Kidney (tissue), 22 donors: ENCODE measurements around the gene CYS1. TPM values are rescaled to one million over a fixed set of nuclear protein-coding genes. Genes with fewer than 3 reads are reported as not detected.

Experiments
- DNase-seq, 5 donors: peaks; one replicate each; pipeline ENCODE4 v3.0.0-alpha.2; 2013 to 2020
- FAIRE-seq: peaks from 2 replicates; lab custom pipeline; 2012; peaks lifted over from hg19 to GRCh38; lab: Jason Lieb, UNC
- H3K27ac ChIP-seq, 2 donors: one replicate each; pipeline ENCODE4 v1.7.0; 2013; ENCODE audit warnings: low read depth in 2 of 2, low read length in 2 of 2, inconsistent platforms in 1 of 2
- H3K27me3 ChIP-seq: one replicate; pipeline ENCODE4 v1.7.1; 2013; ENCODE audit warnings: low read length, inconsistent platforms; ENCODE audit not compliant: control insufficient read depth, insufficient read depth
- H3K36me3 ChIP-seq, 3 donors: one replicate each; pipeline versions ENCODE4 v1.7.0 to v1.7.1; 2013; ENCODE audit warnings: low read length in 3 of 3, control low read depth in 1 of 3, inconsistent platforms in 1 of 3; ENCODE audit not compliant: insufficient read depth in 3 of 3, control insufficient read depth in 2 of 3
- H3K4me1 ChIP-seq, 3 donors: one replicate each; pipeline versions ENCODE4 v1.7.0 to v1.7.1; 2013; ENCODE audit warnings: low read length in 3 of 3, inconsistent platforms in 1 of 3, low read depth in 1 of 3; ENCODE audit not compliant: control insufficient read depth in 2 of 3, insufficient read depth in 2 of 3
- H3K4me3 ChIP-seq, 3 donors: one replicate each; pipeline versions ENCODE4 v1.7.0 to v1.8.1; 2013; ENCODE audit warnings: low read length in 3 of 3, control low read depth in 1 of 3, inconsistent platforms in 1 of 3
- H3K9ac ChIP-seq, 3 donors: one replicate each; pipeline versions ENCODE4 v1.7.0 to v1.7.1; 2013; ENCODE audit warnings: low read length in 3 of 3, control low read depth in 1 of 3, inconsistent platforms in 1 of 3
- H3K9me3 ChIP-seq, 3 donors: one replicate each; pipeline versions ENCODE4 v1.7.0 to v1.7.1; 2013; ENCODE audit warnings: low read length in 3 of 3, control low read depth in 1 of 3, inconsistent platforms in 1 of 3; ENCODE audit not compliant: control insufficient read depth in 2 of 3, insufficient read depth in 1 of 3
- CTCF ChIP-seq: IDR thresholded peaks from 3 replicates; pipeline ENCODE4 v1.5.1; 2012; ENCODE audit warnings: mild to moderate bottlenecking, moderate library complexity, borderline replicate concordance; ENCODE audit not compliant: insufficient read depth; ENCODE audit errors: extremely low read depth
- intact Hi-C: fragments of 100-400 bp; cut with DNase I; formaldehyde crosslinking; loops from one replicate; pipeline ENCODE4 v1.11.1; 2022
- long read RNA-seq, 10 donors: library from polyadenylated mRNA in 1 of 10; unstranded in 1 of 10; transcript quantifications; one replicate each; pipeline ENCODE4 v2.0.0 and lab custom pipeline, GENCODE V29; 2021 to 2026
- polyA plus RNA-seq: library from polyadenylated mRNA; stranded (reverse); fragments of 350-450 nt; fragmentation: Illumina TruSeq; extraction: RNeasy Lipid Tissue Mini Kit (QIAGEN cat#74804); gene quantifications from one replicate; pipeline ENCODE4 v1.2.3, GENCODE V29; 2014; ENCODE audit warnings: low read depth, low replicate concordance; ENCODE audit not compliant: insufficient read depth
- total RNA-seq: library from RNA; stranded (reverse); fragmentation: NEBNext Ultra II Directional; extraction: Animal tissue kit (Norgen Biotek cat#: 25700); gene quantifications from one replicate; pipeline ENCODE4 v1.2.1, GENCODE V29; 2021
- donor health status: control.
- donor health status: control.
- donor health status: control.
- donor health status: control.
- donor health status: control.
- donor health status: DM: yes; HTN: yes; CAD: no.
- donor health status: Normal renal cell carcinoma (clear cell type).

CYS1 gene
- total RNA-seq (245 TPM), polyA plus RNA-seq (276 TPM)
- long read RNA-seq, donor 1, transcript CYS1-201 (3 exons, 2,738 nt), result major isoform, 39 of 39 reads
- long read RNA-seq, donor 1, partial matches to known transcripts, result 0 of 39 reads
- long read RNA-seq, donor 1, other reads (novel, unspliced or antisense), result 0 of 39 reads
- long read RNA-seq, donor 2, transcript CYS1-201 (3 exons, 2,738 nt), result major isoform, 35 of 35 reads
- long read RNA-seq, donor 2, partial matches to known transcripts, result 0 of 35 reads
- long read RNA-seq, donor 2, other reads (novel, unspliced or antisense), result 0 of 35 reads
- long read RNA-seq, donor 3, transcript CYS1-201 (3 exons, 2,738 nt), result major isoform, 48 of 49 reads
- long read RNA-seq, donor 3, partial matches to known transcripts, result 0 of 49 reads
- long read RNA-seq, donor 3, other reads (novel, unspliced or antisense), result 0 of 49 reads
- long read RNA-seq, donor 4, transcript CYS1-201 (3 exons, 2,738 nt), result major isoform, 40 of 40 reads
- long read RNA-seq, donor 4, partial matches to known transcripts, result 0 of 40 reads
- long read RNA-seq, donor 4, other reads (novel, unspliced or antisense), result 0 of 40 reads
- long read RNA-seq, donor 5, partial matches to known transcripts, result 0 of 1 reads
- long read RNA-seq, donor 5, other reads (novel, unspliced or antisense), result 0 of 1 reads
- long read RNA-seq, donor 6, transcript CYS1-201 (3 exons, 2,738 nt), result major isoform, 16 of 16 reads
- long read RNA-seq, donor 6, partial matches to known transcripts, result 0 of 16 reads
- long read RNA-seq, donor 6, other reads (novel, unspliced or antisense), result 0 of 16 reads
- long read RNA-seq, donor 7, transcript CYS1-201 (3 exons, 2,738 nt), result major isoform, 705 of 846 reads
- long read RNA-seq, donor 7, partial matches to known transcripts, result 9 of 846 reads
- long read RNA-seq, donor 7, other reads (novel, unspliced or antisense), result 130 of 846 reads
- long read RNA-seq, donor 8, transcript CYS1-201 (3 exons, 2,738 nt), result major isoform, 39 of 39 reads
- long read RNA-seq, donor 8, partial matches to known transcripts, result 0 of 39 reads
- long read RNA-seq, donor 8, other reads (novel, unspliced or antisense), result 0 of 39 reads
- long read RNA-seq, donor 9, transcript CYS1-201 (3 exons, 2,738 nt), result major isoform, 41 of 41 reads
- long read RNA-seq, donor 9, partial matches to known transcripts, result 0 of 41 reads
- long read RNA-seq, donor 9, other reads (novel, unspliced or antisense), result 0 of 41 reads
- long read RNA-seq, donor 10, transcript CYS1-201 (3 exons, 2,738 nt), result major isoform, 31 of 32 reads
- long read RNA-seq, donor 10, partial matches to known transcripts, result 0 of 32 reads
- long read RNA-seq, donor 10, other reads (novel, unspliced or antisense), result 0 of 32 reads

- H3K4me3 ChIP-seq, result peak within 1 kb of the TSS; percentile 73 to 92 (median 80)
- no peak for FAIRE-seq
- peaks cover 0 to 4% (median 0%) of the 10 kb centered on the region in 3 donors for H3K36me3 ChIP-seq
- intact Hi-C loops, result loop anchor here (10.0 kb wide), 1 partner anchor 355 kb away; no protein-coding TSS in a partner anchor
- H3K27me3 ChIP-seq, result peaks cover 6% of the 10 kb centered on the region
- H3K9me3 ChIP-seq, result no peaks in the 10 kb centered on the region
- H3K4me1 ChIP-seq, result peaks cover 8 to 32% (median 27%) of the 10 kb centered on the region in 3 donors
- peak in 4 of 5 donors; percentile 58 to 88 (median 70) for DNase-seq
- TF ChIP-seq CTCF, result peak; percentile 54
- peak within 1 kb of the TSS; percentile 96 to 97 for H3K27ac ChIP-seq
- peak within 1 kb of the TSS; percentile 53 to 89 (median 73) for H3K9ac ChIP-seq
These were observed at the start of gene CYS1 for GRCh38 chr2:10079870-10080535. TSS of gene CYS1 (minus strand) at chr2:10080411. CDS start at chr2:10080223, 188 bp downstream.

- H3K36me3 ChIP-seq, result no peaks in the 10 kb centered on the region
- TF ChIP-seq CTCF, result no peak
- no peak for FAIRE-seq
- H3K9ac ChIP-seq, result no peak overlapping the region
- no peak overlapping the region for H3K4me3 ChIP-seq
- no peak overlapping the region for H3K27ac ChIP-seq
- DNase-seq, result no peak
- H3K27me3 ChIP-seq, result no peaks in the 10 kb centered on the region
- intact Hi-C loops, result loop anchor here (5.0 kb wide), 1 partner anchor 303 kb away; no protein-coding TSS in a partner anchor
- H3K4me1 ChIP-seq, result peaks cover 0 to 8% (median 3%) of the 10 kb centered on the region in 3 donors
- H3K9me3 ChIP-seq, result no peaks in the 10 kb centered on the region
These were observed 49.3 kb upstream of the CYS1 start for GRCh38 chr2:10129490-10129889.

- H3K36me3 ChIP-seq, result no peaks in the 10 kb centered on the region
- DNase-seq (no peak), FAIRE-seq (no peak)
- H3K4me3 ChIP-seq, result no peak overlapping the region
- H3K27me3 ChIP-seq, result no peaks in the 10 kb centered on the region
- peaks cover 0 to 8% (median 3%) of the 10 kb centered on the region in 3 donors for H3K4me1 ChIP-seq
- no peak overlapping the region for H3K27ac ChIP-seq
- intact Hi-C loops, result loop anchor here (5.0 kb wide), 1 partner anchor 304 kb away; no protein-coding TSS in a partner anchor
- TF ChIP-seq CTCF, result no peak
- H3K9me3 ChIP-seq, result no peaks in the 10 kb centered on the region
- H3K9ac ChIP-seq, result no peak overlapping the region
These were observed 48.2 kb upstream of the CYS1 start for GRCh38 chr2:10128420-10128819.
